K562 (cell line): ENCODE measurements around the gene TNF. TPM values are rescaled to one million over a fixed set of nuclear protein-coding genes. Genes with fewer than 3 reads are reported as not detected.

ENCODE experiments used
- CBX1 ChIP-seq: sonication (generic); IDR thresholded peaks from 2 replicates; pipeline ENCODE4 v1.6.1; 2016; ENCODE audit warnings: antibody characterized with exemption, low read depth, mild to moderate bottlenecking
- CHD4 ChIP-seq: fragments of 200-600 bp; sonication (generic); IDR thresholded peaks from 3 replicates; pipeline ENCODE4 v1.6.1; 2012; ENCODE audit warnings: low read depth, mild to moderate bottlenecking, mixed read lengths, low read length, inconsistent platforms; ENCODE audit not compliant: insufficient read depth, insufficient replicate concordance, poor library complexity, severe bottlenecking
- KLF10 ChIP-seq: fragments of 250-450 bp; sonication (Bioruptor Pico); IDR thresholded peaks from 2 replicates; pipeline ENCODE4 v1.6.1; 2021; ENCODE audit warnings: matching md5 sums
- LEF1 ChIP-seq: fragments of 450-650 bp; IDR thresholded peaks from 2 replicates; pipeline ENCODE4 v1.6.1; 2016; ENCODE audit warnings: mild to moderate bottlenecking
- NCOA4 ChIP-seq: fragments of 450-650 bp; IDR thresholded peaks from 2 replicates; pipeline ENCODE4 v1.6.1; 2018; ENCODE audit warnings: mild to moderate bottlenecking; ENCODE audit not compliant: partially characterized antibody
- POLR2B ChIP-seq: fragments of 450-650 bp; IDR thresholded peaks from 2 replicates; pipeline ENCODE4 v1.6.1; 2018; ENCODE audit warnings: low read depth; ENCODE audit not compliant: partially characterized antibody
- SUPT5H ChIP-seq: fragments of 450-650 bp; IDR thresholded peaks from 2 replicates; pipeline ENCODE4 v1.6.1; 2016
- TARDBP ChIP-seq: fragments of 450-650 bp; IDR thresholded peaks from 2 replicates; pipeline ENCODE4 v1.6.1; 2016
- ZC3H11A ChIP-seq: IDR thresholded peaks from 2 replicates; pipeline ENCODE4 v1.6.1; 2012; ENCODE audit warnings: low read depth, low read length, improper control_type of control experiment
- ZNF165 ChIP-seq: fragments of 250-450 bp; sonication (Bioruptor Pico); IDR thresholded peaks from 2 replicates; pipeline ENCODE4 v1.4.0; 2020; ENCODE audit warnings: borderline replicate concordance
- polyA plus RNA-seq, 8 experiments: library from polyadenylated mRNA; depleted of rRNA in 4 of 8; stranded (reverse) in 5 of 8; unstranded in 3 of 8; fragments of >200 nt; fragmentation: Nextera tagmentation in 2 of 8; fragmentation: Illumina TruSeq in 1 of 8; extraction: Ambion mirVana in 2 of 8; extraction: Trizol in 1 of 8; gene quantifications; 2 replicates each; pipeline versions ENCODE4 v1.2.1 to v1.2.3, GENCODE V29; 2011 to 2014; ENCODE audit warnings: inconsistent platforms in 1 of 8, missing spikeins in 1 of 8
- total RNA-seq, 7 experiments: library from RNA; depleted of rRNA in 6 of 7; stranded (reverse); fragments of >200 nt in 6 of 7; fragmentation: Illumina TruSeq in 2 of 7; extraction: Trizol in 2 of 7; gene quantifications; 2 replicates each; pipeline versions ENCODE4 v1.2.1 to v1.2.3, GENCODE V29; 2011 to 2021; ENCODE audit warnings: low replicate concordance in 1 of 7
- TF ChIP-seq, protein P1 (sequence below): fragments of 450-650 bp; IDR thresholded peaks from 2 replicates; pipeline ENCODE4 v1.6.1; 2018; ENCODE audit not compliant: partially characterized antibody
- TF ChIP-seq, protein P2 (sequence below): sonication (generic); formaldehyde crosslinking; IDR thresholded peaks from 2 replicates; pipeline ENCODE4 v1.8.0; 2022; ENCODE audit warnings: mild to moderate bottlenecking, missing genetic modification reagents
- TF ChIP-seq, protein P3 (sequence below): fragments of 450-650 bp; conservative IDR thresholded peaks from 2 replicates; pipeline ENCODE4 v1.6.1; 2016; ENCODE audit warnings: missing genetic modification characterization, low read depth, mild to moderate bottlenecking, control low read depth, missing compliant biosample characterization
- TF ChIP-seq, protein P4 (sequence below): sonication (generic); formaldehyde crosslinking; IDR thresholded peaks from 2 replicates; pipeline ENCODE4 v1.8.0; 2022; ENCODE audit warnings: missing genetic modification reagents, mild to moderate bottlenecking, moderate library complexity, borderline replicate concordance

The TNF gene
- total and polyA plus RNA-seq, 9 of the 15 experiments (the other 6 are each of a cell fraction or from before 2014, with no cell fraction given) = 0.08 to 0.40 TPM; not detected in 7

DNA sequence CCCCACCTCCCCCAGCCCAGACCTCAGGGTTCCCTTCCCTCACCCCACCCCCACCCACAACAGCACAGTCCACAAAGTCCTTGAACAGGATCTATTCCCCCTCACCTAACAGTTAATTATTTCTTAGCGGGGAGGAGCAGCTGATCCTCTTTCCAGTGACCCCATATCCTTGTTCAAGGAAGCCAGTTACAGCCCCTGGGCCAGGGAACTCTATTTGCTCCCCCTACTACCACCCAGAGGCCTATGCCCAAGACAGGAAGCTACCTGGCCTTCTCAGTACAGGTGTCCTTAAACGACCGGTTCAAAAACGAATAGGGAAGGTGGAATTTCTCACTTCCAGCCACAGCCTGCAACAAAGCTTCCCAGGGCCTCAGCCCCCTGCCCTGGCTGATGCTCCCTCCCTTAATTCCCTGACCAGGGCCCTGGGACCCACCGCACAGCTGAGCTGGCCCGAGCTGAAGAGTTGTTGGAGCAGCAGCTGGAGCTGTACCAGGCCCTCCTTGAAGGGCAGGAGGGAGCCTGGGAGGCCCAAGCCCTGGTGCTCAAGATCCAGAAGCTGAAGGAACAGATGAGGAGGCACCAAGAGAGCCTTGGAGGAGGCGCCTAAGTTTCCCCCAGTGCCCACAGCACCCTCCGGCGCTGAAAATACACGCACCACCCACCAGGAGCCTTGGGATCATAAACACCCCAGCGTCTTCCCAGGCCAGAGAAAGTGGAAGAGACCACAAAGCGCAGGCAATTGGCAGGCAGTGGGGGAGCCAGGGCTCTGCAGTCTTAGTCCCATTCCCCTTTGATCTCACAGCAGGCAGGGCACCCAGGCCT is 45.8 kb upstream of the TNF start (continued):
- TF ChIP-seq, protein P1, sequence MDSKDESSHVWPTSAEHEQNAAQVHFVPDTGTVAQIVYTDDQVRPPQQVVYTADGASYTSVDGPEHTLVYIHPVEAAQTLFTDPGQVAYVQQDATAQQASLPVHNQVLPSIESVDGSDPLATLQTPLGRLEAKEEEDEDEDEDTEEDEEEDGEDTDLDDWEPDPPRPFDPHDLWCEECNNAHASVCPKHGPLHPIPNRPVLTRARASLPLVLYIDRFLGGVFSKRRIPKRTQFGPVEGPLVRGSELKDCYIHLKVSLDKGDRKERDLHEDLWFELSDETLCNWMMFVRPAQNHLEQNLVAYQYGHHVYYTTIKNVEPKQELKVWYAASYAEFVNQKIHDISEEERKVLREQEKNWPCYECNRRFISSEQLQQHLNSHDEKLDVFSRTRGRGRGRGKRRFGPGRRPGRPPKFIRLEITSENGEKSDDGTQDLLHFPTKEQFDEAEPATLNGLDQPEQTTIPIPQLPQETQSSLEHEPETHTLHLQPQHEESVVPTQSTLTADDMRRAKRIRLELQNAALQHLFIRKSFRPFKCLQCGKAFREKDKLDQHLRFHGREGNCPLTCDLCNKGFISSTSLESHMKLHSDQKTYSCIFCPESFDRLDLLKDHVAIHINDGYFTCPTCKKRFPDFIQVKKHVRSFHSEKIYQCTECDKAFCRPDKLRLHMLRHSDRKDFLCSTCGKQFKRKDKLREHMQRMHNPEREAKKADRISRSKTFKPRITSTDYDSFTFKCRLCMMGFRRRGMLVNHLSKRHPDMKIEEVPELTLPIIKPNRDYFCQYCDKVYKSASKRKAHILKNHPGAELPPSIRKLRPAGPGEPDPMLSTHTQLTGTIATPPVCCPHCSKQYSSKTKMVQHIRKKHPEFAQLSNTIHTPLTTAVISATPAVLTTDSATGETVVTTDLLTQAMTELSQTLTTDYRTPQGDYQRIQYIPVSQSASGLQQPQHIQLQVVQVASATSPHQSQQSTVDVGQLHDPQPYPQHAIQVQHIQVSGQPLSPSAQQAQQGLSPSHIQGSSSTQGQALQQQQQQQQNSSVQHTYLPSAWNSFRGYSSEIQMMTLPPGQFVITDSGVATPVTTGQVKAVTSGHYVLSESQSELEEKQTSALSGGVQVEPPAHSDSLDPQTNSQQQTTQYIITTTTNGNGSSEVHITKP = no peak
- TF ChIP-seq SUPT5H (peak; percentile 90), KLF10 (CRISPR knock-in tag) (peak; percentile 41; the same call in 1 of the 2 replicates), POLR2B (peak; percentile 83), CBX1 (0 out of 2 replicates have a peak, but pooled peaks have one; percentile 44), ZC3H11A (no peak), ZNF165 (CRISPR knock-in tag) (no peak), CHD4 (no peak), LEF1 (0 out of 2 replicates have a peak, but pooled peaks have one; percentile 28), TARDBP (no peak), NCOA4 (no peak)
- TF ChIP-seq, protein P2, sequence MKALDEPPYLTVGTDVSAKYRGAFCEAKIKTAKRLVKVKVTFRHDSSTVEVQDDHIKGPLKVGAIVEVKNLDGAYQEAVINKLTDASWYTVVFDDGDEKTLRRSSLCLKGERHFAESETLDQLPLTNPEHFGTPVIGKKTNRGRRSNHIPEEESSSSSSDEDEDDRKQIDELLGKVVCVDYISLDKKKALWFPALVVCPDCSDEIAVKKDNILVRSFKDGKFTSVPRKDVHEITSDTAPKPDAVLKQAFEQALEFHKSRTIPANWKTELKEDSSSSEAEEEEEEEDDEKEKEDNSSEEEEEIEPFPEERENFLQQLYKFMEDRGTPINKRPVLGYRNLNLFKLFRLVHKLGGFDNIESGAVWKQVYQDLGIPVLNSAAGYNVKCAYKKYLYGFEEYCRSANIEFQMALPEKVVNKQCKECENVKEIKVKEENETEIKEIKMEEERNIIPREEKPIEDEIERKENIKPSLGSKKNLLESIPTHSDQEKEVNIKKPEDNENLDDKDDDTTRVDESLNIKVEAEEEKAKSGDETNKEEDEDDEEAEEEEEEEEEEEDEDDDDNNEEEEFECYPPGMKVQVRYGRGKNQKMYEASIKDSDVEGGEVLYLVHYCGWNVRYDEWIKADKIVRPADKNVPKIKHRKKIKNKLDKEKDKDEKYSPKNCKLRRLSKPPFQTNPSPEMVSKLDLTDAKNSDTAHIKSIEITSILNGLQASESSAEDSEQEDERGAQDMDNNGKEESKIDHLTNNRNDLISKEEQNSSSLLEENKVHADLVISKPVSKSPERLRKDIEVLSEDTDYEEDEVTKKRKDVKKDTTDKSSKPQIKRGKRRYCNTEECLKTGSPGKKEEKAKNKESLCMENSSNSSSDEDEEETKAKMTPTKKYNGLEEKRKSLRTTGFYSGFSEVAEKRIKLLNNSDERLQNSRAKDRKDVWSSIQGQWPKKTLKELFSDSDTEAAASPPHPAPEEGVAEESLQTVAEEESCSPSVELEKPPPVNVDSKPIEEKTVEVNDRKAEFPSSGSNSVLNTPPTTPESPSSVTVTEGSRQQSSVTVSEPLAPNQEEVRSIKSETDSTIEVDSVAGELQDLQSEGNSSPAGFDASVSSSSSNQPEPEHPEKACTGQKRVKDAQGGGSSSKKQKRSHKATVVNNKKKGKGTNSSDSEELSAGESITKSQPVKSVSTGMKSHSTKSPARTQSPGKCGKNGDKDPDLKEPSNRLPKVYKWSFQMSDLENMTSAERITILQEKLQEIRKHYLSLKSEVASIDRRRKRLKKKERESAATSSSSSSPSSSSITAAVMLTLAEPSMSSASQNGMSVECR = peak; percentile 38; the same call in 1 of the 2 replicates
- TF ChIP-seq, protein P3, sequence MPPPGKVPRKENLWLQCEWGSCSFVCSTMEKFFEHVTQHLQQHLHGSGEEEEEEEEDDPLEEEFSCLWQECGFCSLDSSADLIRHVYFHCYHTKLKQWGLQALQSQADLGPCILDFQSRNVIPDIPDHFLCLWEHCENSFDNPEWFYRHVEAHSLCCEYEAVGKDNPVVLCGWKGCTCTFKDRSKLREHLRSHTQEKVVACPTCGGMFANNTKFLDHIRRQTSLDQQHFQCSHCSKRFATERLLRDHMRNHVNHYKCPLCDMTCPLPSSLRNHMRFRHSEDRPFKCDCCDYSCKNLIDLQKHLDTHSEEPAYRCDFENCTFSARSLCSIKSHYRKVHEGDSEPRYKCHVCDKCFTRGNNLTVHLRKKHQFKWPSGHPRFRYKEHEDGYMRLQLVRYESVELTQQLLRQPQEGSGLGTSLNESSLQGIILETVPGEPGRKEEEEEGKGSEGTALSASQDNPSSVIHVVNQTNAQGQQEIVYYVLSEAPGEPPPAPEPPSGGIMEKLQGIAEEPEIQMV = no peak
- TF ChIP-seq, protein P4, sequence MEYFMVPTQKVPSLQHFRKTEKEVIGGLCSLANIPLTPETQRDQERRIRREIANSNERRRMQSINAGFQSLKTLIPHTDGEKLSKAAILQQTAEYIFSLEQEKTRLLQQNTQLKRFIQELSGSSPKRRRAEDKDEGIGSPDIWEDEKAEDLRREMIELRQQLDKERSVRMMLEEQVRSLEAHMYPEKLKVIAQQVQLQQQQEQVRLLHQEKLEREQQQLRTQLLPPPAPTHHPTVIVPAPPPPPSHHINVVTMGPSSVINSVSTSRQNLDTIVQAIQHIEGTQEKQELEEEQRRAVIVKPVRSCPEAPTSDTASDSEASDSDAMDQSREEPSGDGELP (CRISPR knock-in tag) = peak; percentile 43; the same call in 1 of the 2 replicates
